ENCODE measurements around the gene MFSD2A. TPM values are rescaled to one million over a fixed set of nuclear protein-coding genes. Genes with fewer than 3 reads are reported as not detected.

Gene MFSD2A
- total RNA-seq, 4 donors from 2014 or later, result 20.4 to 49.1 (median 30.8) TPM

DNA sequence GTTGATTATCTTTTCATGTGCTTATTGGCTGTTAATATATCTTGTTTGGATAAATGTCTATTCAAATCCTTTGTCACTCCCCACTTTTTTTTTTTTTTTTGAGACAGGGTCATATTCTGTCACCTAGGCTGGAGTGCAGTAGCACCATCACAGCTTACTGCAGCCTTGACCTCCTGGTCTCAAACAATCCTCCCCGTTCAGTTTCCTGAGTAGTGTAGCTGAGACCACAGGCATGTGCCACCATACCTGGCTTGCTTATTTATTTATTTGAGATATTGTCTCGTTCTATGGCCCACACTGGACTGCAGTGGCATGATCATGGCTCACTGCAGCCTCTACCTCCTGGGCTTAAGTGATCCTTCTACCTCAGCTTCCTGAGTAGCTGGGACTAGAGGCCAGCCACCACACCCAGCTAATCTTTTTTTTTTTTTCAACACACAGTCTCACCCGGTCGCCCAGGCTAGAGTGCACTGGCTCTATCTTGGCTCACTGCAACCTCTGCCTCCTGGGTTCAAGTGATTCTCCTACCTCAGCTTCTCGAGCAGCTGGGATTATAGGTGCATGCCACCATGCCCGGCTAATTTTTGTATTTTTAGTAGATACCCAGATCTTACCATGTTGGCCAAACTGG is 39.3 kb upstream of the MFSD2A start:
- H3K4me3 ChIP-seq, result no peak overlapping the region
- intact Hi-C loops (cut with DNase I), result no loop called here
- peaks cover 0 to 7% (median 0%) of the 10 kb centered on the region in 4 donors for H3K27me3 ChIP-seq
- no peaks in the 10 kb centered on the region for H3K36me3 ChIP-seq
- DNase-seq, result no peak
- H3K27ac ChIP-seq, result no peak overlapping the region
- no peak for TF ChIP-seq POLR2A (IDR thresholded peaks at IDR 0.05)
- TF ChIP-seq, protein P1, sequence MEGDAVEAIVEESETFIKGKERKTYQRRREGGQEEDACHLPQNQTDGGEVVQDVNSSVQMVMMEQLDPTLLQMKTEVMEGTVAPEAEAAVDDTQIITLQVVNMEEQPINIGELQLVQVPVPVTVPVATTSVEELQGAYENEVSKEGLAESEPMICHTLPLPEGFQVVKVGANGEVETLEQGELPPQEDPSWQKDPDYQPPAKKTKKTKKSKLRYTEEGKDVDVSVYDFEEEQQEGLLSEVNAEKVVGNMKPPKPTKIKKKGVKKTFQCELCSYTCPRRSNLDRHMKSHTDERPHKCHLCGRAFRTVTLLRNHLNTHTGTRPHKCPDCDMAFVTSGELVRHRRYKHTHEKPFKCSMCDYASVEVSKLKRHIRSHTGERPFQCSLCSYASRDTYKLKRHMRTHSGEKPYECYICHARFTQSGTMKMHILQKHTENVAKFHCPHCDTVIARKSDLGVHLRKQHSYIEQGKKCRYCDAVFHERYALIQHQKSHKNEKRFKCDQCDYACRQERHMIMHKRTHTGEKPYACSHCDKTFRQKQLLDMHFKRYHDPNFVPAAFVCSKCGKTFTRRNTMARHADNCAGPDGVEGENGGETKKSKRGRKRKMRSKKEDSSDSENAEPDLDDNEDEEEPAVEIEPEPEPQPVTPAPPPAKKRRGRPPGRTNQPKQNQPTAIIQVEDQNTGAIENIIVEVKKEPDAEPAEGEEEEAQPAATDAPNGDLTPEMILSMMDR (IDR thresholded peaks at IDR 0.05), result no peak
- 77 to 94% methylated on average over 6 of the region's 6 CpGs for WGBS, 2 donors
- H3K9me3 ChIP-seq, result no peaks in the 10 kb centered on the region
- no peaks in the 10 kb centered on the region for H3K4me1 ChIP-seq

DNA sequence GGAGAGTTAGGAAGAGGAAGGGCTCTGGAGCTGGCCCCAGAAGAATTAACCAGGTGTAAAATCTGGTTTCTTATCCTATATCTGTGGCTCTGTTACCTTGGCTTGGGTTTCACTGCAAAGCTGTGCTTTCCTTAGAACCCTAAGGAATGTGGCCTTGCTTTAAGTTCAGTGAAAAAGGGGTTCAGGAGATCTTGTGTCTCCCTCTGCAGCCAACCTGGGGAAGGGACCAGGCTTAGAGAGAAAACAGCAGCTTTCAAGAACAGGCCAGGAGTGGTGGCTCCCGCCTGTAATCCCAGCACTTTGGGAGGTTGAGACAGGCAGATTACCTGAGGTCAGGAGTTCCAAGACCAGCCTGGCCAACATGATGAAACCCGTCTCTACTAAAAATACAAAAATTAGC is 37.1 kb upstream of the MFSD2A start:
- Histone ChIP-seq H3K27me3 (peaks cover 0 to 7% (median 0%) of the 10 kb centered on the region in 4 donors), H3K4me3 (no peak overlapping the region), H3K4me1 (peaks cover 5 to 14% (median 6%) of the 10 kb centered on the region in 3 donors), H3K27ac (no peak overlapping the region), H3K36me3 (no peaks in the 10 kb centered on the region), H3K9me3 (no peaks in the 10 kb centered on the region)
- DNase-seq, result no peak
- 76 to 88% methylated on average over 2 of the region's 2 CpGs for WGBS, 2 donors
- TF ChIP-seq, protein P1 (IDR thresholded peaks at IDR 0.05), result no peak
- no peak for TF ChIP-seq POLR2A (IDR thresholded peaks at IDR 0.05)
- intact Hi-C loops (cut with DNase I), result loop anchor here (2.0 kb wide), 1 partner anchor 55 kb away; no protein-coding TSS in a partner anchor

DNA sequence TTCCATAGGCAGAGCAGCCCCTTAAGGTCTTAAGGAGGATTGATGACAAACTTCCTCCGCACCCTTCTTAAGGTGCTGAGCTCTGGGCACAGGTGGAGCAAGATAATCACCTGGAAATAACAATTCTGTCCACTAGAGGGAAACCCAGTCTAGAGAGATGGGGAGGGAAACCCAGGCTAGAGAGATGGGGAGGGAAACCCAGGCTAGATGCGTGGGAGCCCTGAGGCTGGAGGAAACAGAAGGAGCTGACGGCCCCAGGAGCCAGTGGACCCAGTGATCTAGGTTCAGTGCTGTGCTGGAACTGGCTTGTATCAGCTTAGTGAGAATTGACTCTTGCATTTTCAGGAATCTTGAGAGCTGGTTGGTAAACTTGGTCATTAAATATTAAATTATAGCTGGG is 35.4 kb upstream of the MFSD2A start:
- Histone ChIP-seq H3K4me3 (no peak overlapping the region), H3K4me1 (peaks cover 5 to 18% (median 6%) of the 10 kb centered on the region in 3 donors), H3K27ac (no peak overlapping the region), H3K27me3 (peaks cover 0 to 16% (median 0%) of the 10 kb centered on the region in 4 donors), H3K9me3 (no peaks in the 10 kb centered on the region), H3K36me3 (no peaks in the 10 kb centered on the region)
- intact Hi-C loops (cut with DNase I), result loop anchor here (2.0 kb wide), 1 partner anchor 53 kb away; no protein-coding TSS in a partner anchor
- TF ChIP-seq, protein P1 (IDR thresholded peaks at IDR 0.05), result peak; percentile 43 to 86 (median 67)
- no peak for TF ChIP-seq POLR2A (IDR thresholded peaks at IDR 0.05)
- no peak for DNase-seq
- WGBS, 2 donors, result 24 to 31% methylated on average over 3 of the region's 3 CpGs

DNA sequence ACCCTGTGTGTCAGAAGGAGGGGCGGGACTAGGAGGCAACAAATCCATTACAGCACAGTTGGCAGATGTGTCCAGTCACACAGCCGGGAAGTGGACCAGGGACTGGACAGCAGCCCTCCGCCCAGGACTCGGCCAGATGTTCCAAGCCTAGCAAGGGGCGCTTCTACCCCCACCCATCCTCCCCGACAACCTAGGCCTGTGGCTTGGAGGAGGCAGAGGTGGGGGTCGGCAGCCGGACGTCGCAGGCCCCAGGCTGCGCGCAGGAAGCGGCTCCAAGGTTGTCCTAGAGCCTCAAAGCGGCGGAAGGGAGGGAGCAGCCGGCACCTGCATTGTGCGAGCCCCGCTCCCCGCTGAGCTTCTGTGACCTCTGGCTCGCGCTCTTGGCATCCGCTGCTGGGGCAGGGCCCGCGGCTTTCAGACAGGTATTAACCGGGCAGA is 32.7 kb upstream of the MFSD2A start:
- intact Hi-C loops (cut with DNase I), result no loop called here
- no peak for DNase-seq
- Histone ChIP-seq H3K4me1 (peaks cover 14 to 45% (median 18%) of the 10 kb centered on the region in 3 donors), H3K27me3 (peaks cover 0 to 17% (median 0%) of the 10 kb centered on the region in 4 donors), H3K4me3 (peak overlapping the region in 1 of 4 donors; percentile 31), H3K27ac (no peak overlapping the region), H3K36me3 (no peaks in the 10 kb centered on the region), H3K9me3 (no peaks in the 10 kb centered on the region)
- TF ChIP-seq, protein P1 (IDR thresholded peaks at IDR 0.05), result no peak
- no peak for TF ChIP-seq POLR2A (IDR thresholded peaks at IDR 0.05)
- WGBS, 2 donors, result 33% methylated on average over 1 to 8 of the region's 25 CpGs

DNA sequence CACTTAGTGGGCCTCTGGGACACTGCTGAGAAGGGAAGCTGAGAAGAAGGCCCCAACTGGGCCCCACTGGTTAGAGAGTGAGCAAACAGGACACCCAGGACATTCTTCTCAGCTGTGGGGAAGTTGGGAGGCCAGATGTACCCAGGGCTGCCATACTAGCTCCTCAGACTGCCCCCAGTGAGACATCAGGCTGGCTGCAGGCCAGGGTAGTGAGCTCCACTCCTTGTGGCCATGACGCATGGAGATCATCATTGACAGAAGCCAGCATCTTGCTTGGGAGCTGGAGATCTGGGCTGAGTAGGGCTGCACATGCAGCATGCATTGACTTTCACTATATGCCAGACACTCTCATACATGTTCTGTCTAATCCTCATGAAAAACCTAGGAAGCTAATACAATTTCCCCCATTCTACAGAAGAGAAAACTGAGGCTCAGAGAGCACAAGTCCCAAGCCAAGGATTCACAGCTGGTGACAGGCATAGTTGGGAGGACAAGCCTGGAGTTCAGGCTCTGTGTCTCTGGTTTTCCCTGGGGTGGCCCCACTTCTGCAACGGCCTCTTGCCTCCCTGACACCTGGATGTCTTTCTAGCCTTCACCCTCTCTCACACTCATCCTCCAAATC is 29.1 kb upstream of the MFSD2A start:
- H3K36me3 ChIP-seq, result no peaks in the 10 kb centered on the region
- no peak for TF ChIP-seq POLR2A (IDR thresholded peaks at IDR 0.05)
- TF ChIP-seq, protein P1 (IDR thresholded peaks at IDR 0.05), result no peak
- intact Hi-C loops (cut with DNase I), result no loop called here
- no peak for DNase-seq
- peak overlapping the region in 3 of 4 donors; percentile 38 to 75 (median 67) for H3K27ac ChIP-seq
- peaks cover 19 to 55% (median 25%) of the 10 kb centered on the region in 3 donors for H3K4me1 ChIP-seq
- H3K4me3 ChIP-seq, result no peak overlapping the region
- no peaks in the 10 kb centered on the region for H3K9me3 ChIP-seq
- WGBS, 2 donors, result 68 to 81% methylated on average over 2 of the region's 2 CpGs
- peaks cover 0 to 17% (median 0%) of the 10 kb centered on the region in 4 donors for H3K27me3 ChIP-seq
